Adrenal gland (tissue), 12 donors: Measurements from ENCODE around the gene ALG14. TPM values are rescaled to one million over a fixed set of nuclear protein-coding genes. Genes with fewer than 3 reads are reported as not detected.
"Not testable (repeated sequence)": the region's sequence is repeated elsewhere in the genome, so short reads cannot be mapped to it uniquely, and the experiment has no call there.

ENCODE experiments used
- DNase-seq, 7 donors: peaks; one replicate each; pipeline ENCODE4 v3.0.0-alpha.2; 2019 to 2020
- H3K27ac ChIP-seq, 5 donors: fragments of 200-600 bp; sonication (generic) in 4 of 5; 1 replicate in 3 of 5; 2 replicates in 2 of 5; pipeline versions ENCODE4 v1.5.1 to v1.8.0; 2016 to 2020; ENCODE audit warnings: mild to moderate bottlenecking in 1 of 5
- H3K27me3 ChIP-seq: fragments of 200-600 bp; 2 replicates; pipeline ENCODE4 v1.8.0; 2021
- H3K36me3 ChIP-seq, 2 donors: fragments of 200-600 bp; replicated peaks in 1 of 2; 1 replicate in 1 of 2; 2 replicates in 1 of 2; pipeline versions ENCODE4 v1.5.1 to v1.8.0; 2018 to 2022
- H3K4me1 ChIP-seq, 2 donors: fragments of 200-600 bp; replicated peaks in 1 of 2; 1 replicate in 1 of 2; 2 replicates in 1 of 2; pipeline versions ENCODE4 v1.5.1 to v1.8.0; 2018 to 2021
- H3K4me3 ChIP-seq, 4 donors: fragments of 200-600 bp; sonication (generic) in 3 of 4; one replicate each; pipeline ENCODE4 v1.5.1; 2016 to 2018
- H3K9me3 ChIP-seq, 3 donors: fragments of 200-600 bp; sonication (generic) in 1 of 3; replicated peaks in 1 of 3; 1 replicate in 2 of 3; 2 replicates in 1 of 3; pipeline versions ENCODE4 v1.5.1 to v1.8.0; 2016 to 2021
- POLR2A ChIP-seq, 2 donors: fragments of 450-650 bp; IDR thresholded peaks; one replicate each; pipeline ENCODE4 v1.6.1; 2017; ENCODE audit warnings: antibody characterized with exemption in 2 of 2, mild to moderate bottlenecking in 2 of 2, moderate library complexity in 1 of 2
- WGBS, 4 donors: extraction: QIAGEN DNeasy Blood & Tissue Kit in 2 of 4; methylation state at CpG; one replicate each; pipeline versions ENCODE4 v1.1.5 to v1.1.7; 2013 to 2017; 5-methylcytosine and 5-hydroxymethylcytosine counted together
- intact Hi-C, 2 donors: fragments of 100-400 bp; cut with DNase I; formaldehyde crosslinking; loops; one replicate each; pipeline versions ENCODE4 v1.14.1 to v1.15.0; 2022 to 2023
- polyA plus RNA-seq, 3 donors: library from polyadenylated mRNA; stranded (reverse); fragments of 200-250 nt in 2 of 3; fragments of 350-450 nt in 1 of 3; fragmentation: Illumina TruSeq in 1 of 3; extraction: RNeasy Lipid Tissue Mini Kit (QIAGEN cat#74804) in 1 of 3; gene quantifications; one replicate each; pipeline ENCODE4 v1.2.3, GENCODE V29; 2013 to 2014
- total RNA-seq, 9 donors: library from RNA; depleted of rRNA in 4 of 9; stranded (reverse); fragments of >200 nt in 4 of 9; fragments of 120-200 nt in 1 of 9; fragmentation: NEBNext Ultra II Directional in 1 of 9; extraction: Animal tissue kit (Norgen Biotek cat#: 25700) in 1 of 9; gene quantifications; one replicate each; pipeline versions ENCODE4 v1.1.0 to v1.2.4, GENCODE V29; 2013 to 2023
- TF ChIP-seq, protein P1 (sequence below), 6 experiments: fragments of 450-650 bp in 4 of 6; fragments of 200-600 bp in 2 of 6; sonication (generic) in 1 of 6; IDR thresholded peaks; 1 replicate in 5 of 6; 2 replicates in 1 of 6; pipeline versions ENCODE4 v1.5.1 to v1.8.0; 2016 to 2021; ENCODE audit warnings: antibody characterized with exemption in 6 of 6, mild to moderate bottlenecking in 2 of 6, moderate library complexity in 1 of 6
- donor health status: healthy with polysubstance abuse.
- donor health status: Bipolar disorder and iron deficiency.
- donor health status: DM: yes; HTN: yes; CAD: no.
- donor health status: DM: no; HTN: no; CAD: no.
- donor health status: DM: no; HTN: no; CAD: no.
- donor health status: DM: yes; HTN: yes; CAD: no.

The ALG14 gene
- total and polyA plus RNA-seq, 12 donors = 1.5 to 29.9 (median 14.3) TPM

- H3K9me3 ChIP-seq = no peaks in the 10 kb centered on the region
- no peak for DNase-seq
- intact Hi-C loops = no loop called here
- H3K27me3 ChIP-seq = no peaks in the 10 kb centered on the region
- TF ChIP-seq POLR2A (IDR thresholded peaks at IDR 0.05) = no peak
- TF ChIP-seq, protein P1, sequence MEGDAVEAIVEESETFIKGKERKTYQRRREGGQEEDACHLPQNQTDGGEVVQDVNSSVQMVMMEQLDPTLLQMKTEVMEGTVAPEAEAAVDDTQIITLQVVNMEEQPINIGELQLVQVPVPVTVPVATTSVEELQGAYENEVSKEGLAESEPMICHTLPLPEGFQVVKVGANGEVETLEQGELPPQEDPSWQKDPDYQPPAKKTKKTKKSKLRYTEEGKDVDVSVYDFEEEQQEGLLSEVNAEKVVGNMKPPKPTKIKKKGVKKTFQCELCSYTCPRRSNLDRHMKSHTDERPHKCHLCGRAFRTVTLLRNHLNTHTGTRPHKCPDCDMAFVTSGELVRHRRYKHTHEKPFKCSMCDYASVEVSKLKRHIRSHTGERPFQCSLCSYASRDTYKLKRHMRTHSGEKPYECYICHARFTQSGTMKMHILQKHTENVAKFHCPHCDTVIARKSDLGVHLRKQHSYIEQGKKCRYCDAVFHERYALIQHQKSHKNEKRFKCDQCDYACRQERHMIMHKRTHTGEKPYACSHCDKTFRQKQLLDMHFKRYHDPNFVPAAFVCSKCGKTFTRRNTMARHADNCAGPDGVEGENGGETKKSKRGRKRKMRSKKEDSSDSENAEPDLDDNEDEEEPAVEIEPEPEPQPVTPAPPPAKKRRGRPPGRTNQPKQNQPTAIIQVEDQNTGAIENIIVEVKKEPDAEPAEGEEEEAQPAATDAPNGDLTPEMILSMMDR (IDR thresholded peaks at IDR 0.05) = no peak
- 19 to 36% (median 33%) methylated on average over 2 of the region's 2 CpGs for WGBS, 4 donors
- H3K36me3 ChIP-seq = no peaks in the 10 kb centered on the region
- no peak overlapping the region for H3K27ac ChIP-seq
- H3K4me1 ChIP-seq = peaks cover 0 to 6% of the 10 kb centered on the region in 2 donors
- H3K4me3 ChIP-seq = no peak overlapping the region
Observed at GRCh38 chr1:95094923-95095322, 22.2 kb upstream of the ALG14 start.

- no peaks in the 10 kb centered on the region for H3K36me3 ChIP-seq
- WGBS, 4 donors = 35 to 89% (median 58%) methylated on average over 1 of the region's 1 CpG
- H3K27me3 ChIP-seq = no peaks in the 10 kb centered on the region
- no peak for TF ChIP-seq POLR2A (IDR thresholded peaks at IDR 0.05)
- TF ChIP-seq, protein P1 (IDR thresholded peaks at IDR 0.05) = no peak
- no peak for DNase-seq
- intact Hi-C loops = no loop called here
- H3K9me3 ChIP-seq = no peaks in the 10 kb centered on the region
- H3K4me1 ChIP-seq = peaks cover 0 to 6% of the 10 kb centered on the region in 2 donors
- no peak overlapping the region for H3K4me3 ChIP-seq
- no peak overlapping the region for H3K27ac ChIP-seq
Observed at GRCh38 chr1:95093296-95093695, 20.5 kb upstream of the ALG14 start.

DNA sequence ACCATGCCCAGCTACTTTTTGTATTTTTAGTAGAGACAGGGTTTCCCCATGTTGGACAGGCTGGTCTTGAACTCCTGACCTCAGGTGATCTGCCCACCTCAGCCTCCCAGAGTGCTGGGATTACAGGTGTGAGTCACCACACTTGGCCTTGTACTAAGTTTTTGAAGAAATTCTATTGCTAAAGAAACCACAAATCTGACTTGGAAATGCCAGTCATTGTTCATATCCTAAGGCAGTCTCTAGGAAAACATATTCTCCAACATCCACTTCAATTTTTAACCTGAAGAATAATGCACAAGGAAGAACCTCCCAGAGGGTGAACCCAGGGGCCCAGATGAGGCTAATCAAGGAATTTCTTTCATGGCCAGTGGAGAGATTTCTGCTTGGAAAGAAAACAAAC lies 20.1 kb upstream of the ALG14 start:
- H3K4me3 ChIP-seq, H3K4me1 ChIP-seq, H3K27ac ChIP-seq, DNase-seq, H3K9me3 ChIP-seq, intact Hi-C loops, H3K27me3 ChIP-seq, H3K36me3 ChIP-seq: not testable (repeated sequence)

GRCh38 chr1:95091290-95091689 lies 18.5 kb upstream of the ALG14 start:
- intact Hi-C loops, H3K4me3 ChIP-seq, H3K27ac ChIP-seq, H3K9me3 ChIP-seq, H3K36me3 ChIP-seq, H3K27me3 ChIP-seq, DNase-seq: not testable (repeated sequence)
- WGBS, 4 donors = 62 to 87% (median 74%) methylated on average over 7 to 28 of the region's 28 CpGs
- peaks cover 10 to 18% of the 10 kb centered on the region in 2 donors for H3K4me1 ChIP-seq

GRCh38 chr1:95089650-95090287 lies 17.0 kb upstream of the ALG14 start:
- H3K4me3 ChIP-seq = no peak overlapping the region
- no peaks in the 10 kb centered on the region for H3K36me3 ChIP-seq
- no peak for DNase-seq
- intact Hi-C loops = loop anchor here in 1 of 2 donors (10.0 kb wide), 1 partner anchor 145 kb away; the partner anchor contains the start of gene RWDD3
- no peak overlapping the region for H3K27ac ChIP-seq
- no peaks in the 10 kb centered on the region for H3K9me3 ChIP-seq
- TF ChIP-seq, protein P1 (IDR thresholded peaks at IDR 0.05) = no peak
- TF ChIP-seq POLR2A (IDR thresholded peaks at IDR 0.05) = no peak
- peaks cover 10 to 13% of the 10 kb centered on the region in 2 donors for H3K4me1 ChIP-seq
- no peaks in the 10 kb centered on the region for H3K27me3 ChIP-seq
- WGBS, 4 donors = 89 to 95% (median 93%) methylated on average over 6 of the region's 6 CpGs
